Lung (tissue), 12 donors: Measurements from ENCODE around the gene HTR2C. TPM values are rescaled to one million over a fixed set of nuclear protein-coding genes. Genes with fewer than 3 reads are reported as not detected.
"Not testable (repeated sequence)": the region's sequence is repeated elsewhere in the genome, so short reads cannot be mapped to it uniquely, and the experiment has no call there.

Experiments
- ATAC-seq: fragments of 200-7000 bp; cut with Tn5 transposase; one replicate; pipeline ENCODE4 v1.9.1; 2020; ENCODE audit warnings: moderate number of reproducible peaks; ENCODE audit not compliant: insufficient read depth, low FRiP score
- DNase-seq, 3 donors: peaks; one replicate each; pipeline ENCODE4 v3.0.0-alpha.2; 2013 to 2017
- H3K27ac ChIP-seq, 2 donors: one replicate each; pipeline ENCODE4 v1.5.1; 2013; ENCODE audit warnings: mild to moderate bottlenecking in 2 of 2, moderate library complexity in 2 of 2, control low read depth in 1 of 2, inconsistent platforms in 1 of 2, low read depth in 1 of 2, low read length in 1 of 2
- H3K27me3 ChIP-seq, 3 donors: one replicate each; pipeline ENCODE4 v1.5.1; 2013; ENCODE audit warnings: low read length in 2 of 3; ENCODE audit not compliant: control insufficient read depth in 3 of 3, insufficient read depth in 3 of 3
- H3K36me3 ChIP-seq, 4 donors: one replicate each; pipeline ENCODE4 v1.5.1; 2013; ENCODE audit warnings: low read length in 4 of 4, mild to moderate bottlenecking in 1 of 4, moderate library complexity in 1 of 4; ENCODE audit not compliant: control insufficient read depth in 4 of 4, insufficient read depth in 4 of 4
- H3K4me1 ChIP-seq, 5 donors: one replicate each; pipeline ENCODE4 v1.5.1; 2013; ENCODE audit warnings: low read length in 5 of 5, mild to moderate bottlenecking in 2 of 5, moderate library complexity in 1 of 5; ENCODE audit not compliant: control insufficient read depth in 5 of 5, insufficient read depth in 5 of 5
- H3K4me3 ChIP-seq: one replicate; pipeline ENCODE4 v1.5.1; 2013; ENCODE audit warnings: mild to moderate bottlenecking, control low read depth, moderate library complexity
- H3K9ac ChIP-seq, 2 donors: one replicate each; pipeline ENCODE4 v1.5.1; 2013; ENCODE audit warnings: low read length in 2 of 2, control low read depth in 1 of 2; ENCODE audit not compliant: insufficient read depth in 1 of 2
- H3K9me3 ChIP-seq, 4 donors: one replicate each; pipeline ENCODE4 v1.5.1; 2013; ENCODE audit warnings: low read length in 3 of 4, mild to moderate bottlenecking in 1 of 4, moderate library complexity in 1 of 4; ENCODE audit not compliant: control insufficient read depth in 4 of 4, insufficient read depth in 3 of 4
- WGBS, 2 donors: extraction: QIAGEN DNeasy Blood & Tissue Kit; methylation state at CpG; one replicate each; pipeline ENCODE4 v1.1.7; 2013; 5-methylcytosine and 5-hydroxymethylcytosine counted together
- polyA plus RNA-seq, 2 donors: library from polyadenylated mRNA; stranded (reverse); fragments of 200-250 nt; gene quantifications; one replicate each; pipeline ENCODE4 v1.2.1, GENCODE V29; 2013
- total RNA-seq, 2 donors: library from RNA; depleted of rRNA in 1 of 2; stranded (reverse); fragments of >200 nt in 1 of 2; gene quantifications; one replicate each; pipeline ENCODE4 v1.2.1, GENCODE V29; 2014 to 2021
- TF ChIP-seq, protein P1 (sequence below): IDR thresholded peaks from 2 replicates; pipeline ENCODE4 v1.5.1; 2012; ENCODE audit warnings: mild to moderate bottlenecking; ENCODE audit errors: control extremely low read depth, extremely low read depth
- donor health status: control.
- donor health status: control.
- donor health status: Bipolar disorder and iron deficiency.
- donor health status: healthy.
- donor health status: DM: yes; HTN: yes; CAD: no.

The HTR2C gene
- total and polyA plus RNA-seq, 4 donors: 0.23 TPM; not detected in 3

DNA sequence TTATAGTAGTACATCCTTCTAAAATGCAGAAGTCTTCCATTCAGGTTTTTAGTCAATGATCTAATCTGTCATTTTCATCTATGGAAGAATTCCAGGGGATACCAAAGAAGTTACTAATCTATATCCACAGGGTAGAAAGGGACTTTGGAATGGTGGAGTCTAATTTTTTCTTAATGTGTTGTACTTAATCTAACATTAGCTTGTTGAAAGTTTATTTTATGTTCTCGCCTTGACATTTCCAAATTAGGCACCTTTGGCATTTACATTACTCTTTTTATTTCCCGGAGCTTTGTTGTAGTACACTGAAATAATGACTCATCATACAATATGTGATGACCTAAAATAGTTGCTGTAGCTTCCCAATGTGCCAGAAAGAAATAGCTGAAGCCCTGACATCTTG, 91.5 kb downstream of the HTR2C start:
- no peak overlapping the region for H3K4me3 ChIP-seq
- TF ChIP-seq, protein P1, sequence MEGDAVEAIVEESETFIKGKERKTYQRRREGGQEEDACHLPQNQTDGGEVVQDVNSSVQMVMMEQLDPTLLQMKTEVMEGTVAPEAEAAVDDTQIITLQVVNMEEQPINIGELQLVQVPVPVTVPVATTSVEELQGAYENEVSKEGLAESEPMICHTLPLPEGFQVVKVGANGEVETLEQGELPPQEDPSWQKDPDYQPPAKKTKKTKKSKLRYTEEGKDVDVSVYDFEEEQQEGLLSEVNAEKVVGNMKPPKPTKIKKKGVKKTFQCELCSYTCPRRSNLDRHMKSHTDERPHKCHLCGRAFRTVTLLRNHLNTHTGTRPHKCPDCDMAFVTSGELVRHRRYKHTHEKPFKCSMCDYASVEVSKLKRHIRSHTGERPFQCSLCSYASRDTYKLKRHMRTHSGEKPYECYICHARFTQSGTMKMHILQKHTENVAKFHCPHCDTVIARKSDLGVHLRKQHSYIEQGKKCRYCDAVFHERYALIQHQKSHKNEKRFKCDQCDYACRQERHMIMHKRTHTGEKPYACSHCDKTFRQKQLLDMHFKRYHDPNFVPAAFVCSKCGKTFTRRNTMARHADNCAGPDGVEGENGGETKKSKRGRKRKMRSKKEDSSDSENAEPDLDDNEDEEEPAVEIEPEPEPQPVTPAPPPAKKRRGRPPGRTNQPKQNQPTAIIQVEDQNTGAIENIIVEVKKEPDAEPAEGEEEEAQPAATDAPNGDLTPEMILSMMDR: no peak
- 68 to 69% methylated on average over 2 of the region's 2 CpGs for WGBS, 2 donors

DNA sequence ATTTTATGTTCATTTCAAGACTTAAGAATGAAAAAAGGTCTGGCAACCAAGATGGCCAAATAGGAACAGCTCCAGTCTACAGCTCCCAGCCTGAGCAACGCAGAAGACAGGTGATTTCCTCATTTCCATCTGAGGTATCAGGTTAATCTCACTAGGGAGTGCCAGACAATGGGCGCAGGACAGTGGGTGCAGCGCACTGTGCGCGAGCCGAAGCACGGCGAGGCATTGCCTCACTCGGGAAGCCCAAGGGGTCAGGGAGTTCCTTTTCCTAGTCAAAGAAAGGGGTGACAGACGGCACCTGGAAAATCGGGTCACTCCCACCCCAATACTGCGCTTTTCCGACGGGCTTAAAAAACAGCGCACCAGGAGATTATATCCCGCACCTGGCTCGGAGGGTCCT, 116.6 kb downstream of the HTR2C start:
- H3K9me3 ChIP-seq, H3K4me3 ChIP-seq, H3K9ac ChIP-seq, DNase-seq, H3K4me1 ChIP-seq, H3K36me3 ChIP-seq, H3K27ac ChIP-seq, ATAC-seq: not testable (repeated sequence)
- peaks cover 0 to 12% (median 0%) of the 10 kb centered on the region in 3 donors for H3K27me3 ChIP-seq
- WGBS, 2 donors: 87 to 93% methylated on average over 9 to 17 of the region's 17 CpGs

More for the DNA sequence above, 91.5 kb downstream of the HTR2C start:
- Histone ChIP-seq H3K9me3 (no peaks in the 10 kb centered on the region), H3K27me3 (peaks cover 0 to 27% (median 7%) of the 10 kb centered on the region in 3 donors), H3K4me1 (no peaks in the 10 kb centered on the region), H3K27ac (no peak overlapping the region), H3K36me3 (no peaks in the 10 kb centered on the region), H3K9ac (no peak overlapping the region)
- DNase-seq: no peak
- ATAC-seq: no peak

DNA sequence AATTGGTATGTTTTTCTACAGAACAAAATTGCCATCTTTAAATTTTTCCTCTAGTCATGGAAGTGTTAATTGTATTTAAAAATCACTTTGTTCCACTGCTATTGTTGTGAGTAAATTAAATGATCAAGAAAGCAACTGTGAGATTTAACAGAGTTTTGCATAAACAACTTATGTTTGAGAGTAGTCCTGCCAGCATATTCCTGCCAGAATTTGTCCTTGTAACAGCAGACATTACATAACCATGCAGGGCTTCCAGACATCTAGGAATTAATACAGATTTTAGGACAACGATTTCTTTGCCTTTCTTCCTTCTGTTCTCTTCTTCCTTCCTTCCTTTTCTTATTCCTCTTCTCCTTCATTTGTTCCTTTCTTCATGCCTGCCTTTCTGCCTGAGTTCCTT, 125.5 kb downstream of the HTR2C start:
- Histone ChIP-seq H3K27ac (no peak overlapping the region), H3K9ac (no peak overlapping the region), H3K4me1 (no peaks in the 10 kb centered on the region), H3K4me3 (no peak overlapping the region), H3K27me3 (peaks cover 0 to 30% (median 3%) of the 10 kb centered on the region in 3 donors), H3K36me3 (no peaks in the 10 kb centered on the region), H3K9me3 (no peaks in the 10 kb centered on the region)
- ATAC-seq: no peak
- DNase-seq: no peak
- TF ChIP-seq, protein P1: no peak
- WGBS, 2 donors: 13 to 33% methylated on average over 1 of the region's 1 CpG

DNA sequence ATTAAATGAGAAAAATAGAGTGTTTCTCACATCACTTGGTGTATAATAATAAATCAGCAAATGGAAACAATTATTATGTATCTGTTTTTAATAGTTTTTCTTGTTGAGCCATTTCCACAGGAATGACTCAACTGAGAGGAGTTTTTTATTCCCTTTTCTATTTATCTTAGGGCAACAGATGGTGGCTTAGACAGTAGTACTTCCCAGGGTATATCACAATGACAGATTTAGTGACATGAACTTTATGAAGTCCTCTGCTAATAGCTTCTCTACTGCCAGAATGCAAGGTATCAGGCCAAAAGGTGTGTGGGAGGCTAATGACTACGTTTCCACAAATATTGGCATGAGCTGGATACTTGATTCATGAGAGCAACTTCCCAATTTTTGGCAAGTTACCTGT, 126.7 kb downstream of the HTR2C start:
- H3K27me3 ChIP-seq: peaks cover 0 to 34% (median 7%) of the 10 kb centered on the region in 3 donors
- H3K4me3 ChIP-seq: no peak overlapping the region
- no peaks in the 10 kb centered on the region for H3K4me1 ChIP-seq
- 18 to 60% methylated on average over 1 of the region's 1 CpG for WGBS, 2 donors
- TF ChIP-seq, protein P1: no peak
- DNase-seq (no peak), ATAC-seq (no peak)
- no peaks in the 10 kb centered on the region for H3K36me3 ChIP-seq
- no peaks in the 10 kb centered on the region for H3K9me3 ChIP-seq
- H3K9ac ChIP-seq: no peak overlapping the region
- H3K27ac ChIP-seq: no peak overlapping the region
